AG08395 (cell line): ENCODE data around the gene TAOK3.
A peak's percentile ranks its signal among the peaks of the same experiment; 100 is the strongest.
"Not testable (repeated sequence)": the region's sequence is repeated elsewhere in the genome, so short reads cannot be mapped to it uniquely, and the experiment has no call there.

Experiments used
- DNase-seq: peaks from one replicate; pipeline ENCODE4 v3.0.0; 2012; ENCODE audit warnings: mixed read lengths, low spot score

Gene TAOK3

DNA sequence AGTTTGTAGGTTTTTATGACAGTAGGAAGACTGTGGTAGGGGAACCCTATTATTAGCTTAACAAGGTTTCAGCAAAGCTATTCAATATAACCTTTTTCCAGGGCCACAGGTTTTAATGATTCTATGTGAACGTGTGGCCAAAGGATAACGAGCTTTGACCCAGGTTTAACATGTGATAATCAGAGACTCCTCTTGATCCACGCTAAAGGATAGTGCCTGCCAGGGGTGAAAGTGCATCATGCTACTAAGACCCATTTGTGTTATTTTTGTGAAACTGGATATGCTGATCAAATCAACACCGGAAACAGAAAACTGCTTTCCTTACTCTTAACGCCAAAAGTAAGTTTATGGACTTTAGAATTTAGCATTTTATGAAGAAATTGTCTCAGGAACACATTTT lies 909 bp upstream of the TAOK3 start:
- DNase-seq: no peak

DNA sequence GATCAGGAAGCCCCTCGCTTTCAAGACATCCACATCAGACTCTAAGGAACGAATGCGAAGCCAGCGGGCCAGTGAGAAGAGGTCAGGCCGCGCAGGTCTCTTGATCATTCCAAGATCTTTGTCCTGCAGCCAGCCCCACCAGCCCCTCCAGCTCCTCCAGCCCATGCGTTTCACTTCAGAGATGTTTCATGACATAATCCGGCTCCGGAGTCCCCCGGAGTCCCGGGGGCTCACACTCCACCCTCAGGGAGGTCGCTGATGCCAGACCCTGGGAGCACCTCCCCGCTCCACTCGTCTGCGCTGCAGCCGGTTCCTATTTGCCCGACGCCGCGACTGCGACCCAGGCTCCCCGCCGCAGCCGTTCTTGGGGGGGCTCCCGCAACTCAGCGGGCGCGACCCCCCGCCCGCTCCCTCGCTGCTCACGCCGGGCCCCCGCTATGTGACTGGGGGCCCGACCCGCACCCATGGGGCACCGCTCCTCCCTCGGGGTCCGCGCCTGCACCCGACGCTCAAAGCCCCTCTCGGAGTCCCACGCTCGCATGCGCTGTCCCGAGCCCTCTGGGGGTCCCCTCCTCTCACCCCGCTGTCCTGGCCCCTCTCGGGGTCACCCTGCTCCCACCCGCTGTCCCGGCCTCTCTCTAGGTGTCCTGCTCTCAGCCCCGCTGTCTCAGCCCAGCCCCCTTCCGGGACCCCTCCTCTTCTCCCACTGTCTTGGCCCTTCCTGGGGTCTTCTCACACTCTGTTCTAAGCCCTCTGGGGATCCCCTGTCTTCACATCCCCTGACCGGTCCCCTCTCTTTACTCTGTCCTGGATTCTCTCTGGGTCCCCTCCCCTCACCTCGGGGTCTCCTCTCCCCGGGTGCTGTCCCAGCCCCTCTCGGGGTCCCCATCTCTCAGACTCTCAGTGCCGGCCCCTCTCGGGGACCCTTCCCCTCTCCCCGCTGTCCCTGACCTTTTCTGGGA lies 1.1 kb downstream of the TAOK3 start:
- peak; percentile 24 for DNase-seq

DNA sequence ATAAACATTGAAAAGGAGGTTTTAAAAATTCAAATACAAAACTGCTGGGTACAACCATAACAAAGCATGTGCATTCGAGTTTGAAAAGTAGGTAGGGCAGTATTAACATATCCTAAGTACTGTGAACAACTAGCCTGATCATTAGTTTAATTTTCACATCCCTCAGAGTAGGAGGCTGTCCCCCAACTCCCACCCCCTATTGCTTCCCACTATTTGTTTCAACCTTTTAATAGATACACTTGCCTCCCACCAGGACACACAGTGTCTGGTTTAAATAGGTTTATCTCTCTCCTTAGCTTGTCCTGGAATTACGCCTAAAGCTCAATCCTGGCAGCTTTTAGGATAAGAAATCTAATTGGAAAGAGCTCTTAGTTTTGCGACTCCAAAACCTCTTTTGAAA lies 2.1 kb downstream of the TAOK3 start:
- DNase-seq: no peak

DNA sequence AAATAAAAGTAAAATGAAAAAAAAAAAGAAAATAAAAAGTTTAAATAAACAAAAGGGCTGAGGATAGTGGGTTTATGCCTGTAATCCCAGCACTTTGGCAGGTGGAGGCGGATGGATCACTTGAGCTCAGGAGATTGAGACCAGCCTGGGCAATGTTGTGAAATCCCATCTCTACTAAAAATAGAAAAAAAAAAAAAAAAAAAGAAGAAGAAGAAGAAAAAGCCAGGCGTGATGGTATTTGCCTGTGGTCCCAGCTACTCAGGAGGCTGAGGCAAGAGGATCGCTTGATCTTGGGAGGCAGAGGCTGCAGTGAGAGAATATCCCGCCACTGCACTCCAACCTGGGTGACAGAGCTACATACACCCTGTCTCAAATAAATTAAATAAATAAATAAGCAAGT lies 3.9 kb downstream of the TAOK3 start:
- no peak for DNase-seq

DNA sequence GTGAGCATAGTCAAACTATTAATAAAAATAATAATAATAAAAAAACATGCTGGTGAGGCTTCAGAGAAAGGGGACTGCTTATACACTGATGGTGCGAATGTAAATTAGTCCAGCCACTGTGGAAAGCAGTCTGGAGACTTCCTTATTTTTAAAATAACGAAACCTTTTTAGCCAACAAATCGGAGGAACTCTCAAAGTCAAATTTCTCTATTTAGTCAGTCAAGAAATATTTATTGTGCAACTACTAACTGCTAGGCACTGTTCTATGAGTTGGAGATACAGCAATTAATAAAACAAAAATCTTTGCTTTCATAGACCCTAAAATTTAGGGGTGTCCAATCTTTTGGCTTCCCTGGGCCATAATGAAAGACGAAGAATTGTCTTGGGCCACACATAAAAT lies 10.8 kb downstream of the TAOK3 start:
- no peak for DNase-seq

DNA sequence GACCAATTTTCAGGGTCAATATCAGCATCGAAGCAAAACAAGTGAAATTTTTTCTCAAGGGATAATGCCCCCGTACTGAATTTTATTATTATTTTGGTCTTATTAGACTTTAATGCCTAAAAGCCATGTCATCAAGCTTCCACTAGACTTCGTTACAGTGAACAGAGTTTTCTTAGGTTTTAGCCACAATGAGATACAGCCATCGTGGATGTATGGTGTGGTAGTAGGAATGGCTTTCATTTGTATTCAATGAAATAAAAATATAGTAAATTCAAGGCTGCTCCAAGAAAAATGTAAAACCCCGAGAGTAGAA lies 11.7 kb downstream of the TAOK3 start:
- DNase-seq: no peak

DNA sequence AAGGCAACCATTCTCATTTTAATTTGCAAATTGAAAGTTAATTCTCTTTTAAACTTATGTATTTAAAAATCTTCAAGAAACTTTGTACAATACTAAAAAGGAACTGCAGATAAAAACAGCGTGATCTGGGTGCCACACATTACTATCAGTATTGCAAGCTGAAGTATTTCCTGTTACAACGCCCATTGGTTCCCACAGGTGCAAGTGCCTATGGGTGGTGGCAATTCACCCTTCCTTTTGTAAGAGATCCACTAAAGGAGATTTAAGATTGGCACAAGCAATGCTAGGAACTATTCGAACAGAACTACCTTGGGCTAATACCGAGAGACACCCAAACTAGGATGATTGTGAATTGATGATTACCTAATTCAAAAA lies 13.2 kb downstream of the TAOK3 start:
- no peak for DNase-seq

DNA sequence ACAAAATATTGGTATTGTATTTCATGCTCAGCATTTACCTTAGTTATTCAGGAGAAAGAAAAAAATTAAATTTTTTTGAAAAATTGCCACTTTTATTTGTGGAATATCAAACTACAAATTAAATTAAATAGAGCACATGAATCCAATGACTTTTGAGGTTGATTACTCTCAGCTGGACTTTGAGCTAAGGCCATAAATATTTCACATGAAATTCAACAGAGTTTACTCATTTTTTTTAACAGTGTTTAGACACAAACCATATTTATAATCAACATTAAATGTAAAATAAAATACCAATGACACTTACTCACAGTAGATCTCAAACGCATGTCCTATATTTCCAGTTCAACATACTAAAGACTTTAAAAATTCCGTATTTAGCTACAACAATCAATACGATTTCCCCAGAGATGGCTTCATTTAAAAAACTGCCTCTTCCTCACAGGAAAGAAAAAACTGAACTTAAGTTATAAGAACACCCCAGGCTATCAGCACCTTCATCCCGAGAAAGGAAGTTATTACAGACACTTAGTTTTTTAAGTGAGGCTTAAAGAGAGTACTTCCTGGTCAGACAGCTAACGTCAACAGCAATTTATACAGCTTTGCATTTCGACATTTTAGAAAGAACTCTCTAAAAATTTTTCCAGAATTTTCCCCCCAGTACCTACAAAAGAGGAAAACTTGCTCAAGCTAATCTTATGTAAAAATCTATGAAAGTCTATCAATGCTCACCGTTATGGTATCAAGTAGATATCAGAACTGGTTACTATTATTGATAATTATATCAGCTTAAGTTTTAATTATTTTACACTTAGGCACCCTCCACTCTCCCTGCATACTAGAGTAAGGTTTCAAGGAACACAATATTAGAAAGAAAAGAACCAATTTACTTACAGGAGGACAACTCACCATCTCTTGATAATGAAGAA lies 13.8 kb downstream of the TAOK3 start:
- no peak for DNase-seq

DNA sequence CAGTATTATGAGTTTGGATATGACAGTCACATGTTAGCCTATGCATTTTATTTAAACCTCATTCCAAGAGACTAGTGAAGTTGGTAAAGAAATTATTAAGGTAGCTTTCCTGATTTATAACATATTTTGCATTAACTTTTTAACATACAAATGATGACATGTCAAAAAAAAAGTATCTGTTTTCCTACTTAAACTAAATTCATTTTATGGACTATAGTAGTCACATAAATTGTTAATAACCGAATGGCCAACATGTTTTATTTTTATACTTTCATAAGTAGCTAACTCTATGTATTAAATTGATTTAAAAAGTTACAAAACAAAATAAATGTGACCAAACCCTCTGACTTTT lies 14.7 kb downstream of the TAOK3 start:
- DNase-seq: no peak

DNA sequence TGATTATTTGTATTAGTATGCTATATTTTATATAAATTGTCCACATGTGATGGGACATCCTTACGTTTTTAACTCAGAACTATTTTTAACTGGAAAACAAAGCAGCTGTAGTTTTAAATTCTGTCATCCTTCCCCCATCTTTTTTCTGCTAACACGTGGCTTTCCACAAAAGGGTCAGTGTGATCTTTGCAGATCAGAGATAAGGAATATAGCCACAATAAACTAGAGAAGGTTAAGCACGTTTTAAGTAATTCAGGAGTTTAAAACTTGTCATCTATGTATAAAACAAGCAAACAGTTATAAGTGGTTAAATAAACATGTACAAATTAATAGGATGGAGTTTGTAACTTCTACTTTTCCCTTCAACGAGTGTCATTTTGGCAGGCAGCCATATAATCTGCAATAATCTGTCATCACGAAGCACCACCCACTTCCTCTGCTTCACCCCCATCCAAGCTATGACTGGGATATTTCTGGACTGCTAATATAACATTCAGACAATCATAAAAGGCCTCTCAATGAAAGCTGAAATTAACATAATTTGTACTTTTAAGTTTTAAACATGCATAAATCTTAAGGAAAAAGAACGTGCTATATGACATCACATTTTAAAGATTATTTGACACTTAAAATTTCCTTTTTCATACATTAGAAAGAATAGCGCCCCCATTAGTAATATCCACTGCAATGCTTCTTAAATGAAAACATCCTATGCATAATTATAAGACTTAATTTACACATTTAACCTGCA lies 15.3 kb downstream of the TAOK3 start:
- peak; percentile 29 for DNase-seq

DNA sequence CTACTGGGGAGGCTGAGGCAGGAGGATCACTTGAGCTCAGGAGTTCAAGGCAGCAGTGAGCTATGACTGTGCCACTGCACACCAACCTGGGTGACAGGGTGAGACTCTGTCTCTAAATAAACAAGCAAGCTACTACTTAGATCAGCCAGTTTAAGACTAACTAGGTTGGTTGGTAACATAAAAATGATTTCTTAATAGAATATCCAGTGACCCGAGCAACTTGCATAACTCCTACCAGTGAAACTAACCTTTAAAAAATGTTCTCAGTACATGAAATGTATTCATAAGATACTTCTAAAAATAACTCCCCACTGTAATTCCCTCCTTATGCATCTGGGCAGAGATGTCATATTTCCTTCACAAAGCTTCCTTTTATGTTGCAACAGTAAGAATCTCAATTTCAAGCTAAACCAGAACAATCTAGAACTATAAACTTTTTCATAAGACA lies 15.9 kb downstream of the TAOK3 start:
- peak; percentile 84 for DNase-seq

DNA sequence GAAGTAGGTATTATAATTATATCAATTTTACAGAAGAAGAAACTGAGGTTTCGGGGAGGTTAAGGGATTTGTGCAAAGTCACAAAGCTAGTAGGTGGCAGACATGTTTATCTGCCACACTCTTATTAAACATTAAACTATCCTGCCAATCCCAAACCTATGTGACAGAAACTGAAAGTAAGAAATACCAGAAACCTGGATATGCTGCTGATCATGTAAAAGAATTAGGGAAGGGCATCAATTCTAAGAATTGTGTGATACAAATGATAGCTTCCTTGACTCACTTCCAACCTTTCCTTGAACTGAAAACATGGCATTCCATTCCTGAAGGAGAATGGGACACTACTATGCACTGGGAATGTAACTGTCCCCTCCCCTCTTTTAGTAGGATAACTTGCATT lies 16.9 kb downstream of the TAOK3 start:
- no peak for DNase-seq

DNA sequence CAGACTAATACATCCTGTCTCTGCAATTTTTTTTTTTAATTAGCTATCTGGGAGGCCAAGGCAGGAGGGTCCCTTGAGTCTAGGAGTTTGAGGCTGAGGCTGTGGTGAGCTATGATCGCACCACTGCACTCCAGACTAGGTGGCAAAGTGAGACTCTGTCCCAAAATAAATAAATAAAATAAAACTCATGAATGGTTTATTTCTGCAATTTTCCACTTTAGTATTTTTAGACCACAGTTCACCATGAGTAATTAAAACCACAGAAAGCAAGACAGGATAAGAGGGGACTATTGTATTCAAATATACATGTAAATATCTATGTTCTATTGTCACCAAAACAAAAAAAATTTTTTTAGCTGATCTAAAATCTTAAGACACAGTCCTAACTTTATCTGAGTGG lies 17.8 kb downstream of the TAOK3 start:
- DNase-seq: no peak

DNA sequence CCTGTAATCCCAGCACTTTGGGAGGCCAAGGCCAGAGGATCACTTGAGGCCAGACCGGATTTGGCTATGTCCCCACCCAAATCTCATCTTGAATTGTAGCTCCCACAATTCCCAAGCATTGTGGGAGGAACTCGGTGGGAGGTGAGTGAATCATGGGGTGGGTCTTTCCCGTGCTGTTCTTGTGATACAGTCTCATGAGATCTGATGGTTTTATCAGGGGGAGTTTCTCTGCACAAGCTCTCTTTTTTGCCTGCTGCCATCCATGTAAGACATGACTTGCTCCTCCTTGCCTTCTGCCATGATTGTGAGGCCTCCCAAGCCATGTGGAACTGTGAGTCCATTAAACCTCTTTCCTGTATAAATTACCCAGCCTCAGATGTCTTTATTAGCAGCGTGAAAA lies 18.2 kb downstream of the TAOK3 start:
- not testable (repeated sequence) for DNase-seq

DNA sequence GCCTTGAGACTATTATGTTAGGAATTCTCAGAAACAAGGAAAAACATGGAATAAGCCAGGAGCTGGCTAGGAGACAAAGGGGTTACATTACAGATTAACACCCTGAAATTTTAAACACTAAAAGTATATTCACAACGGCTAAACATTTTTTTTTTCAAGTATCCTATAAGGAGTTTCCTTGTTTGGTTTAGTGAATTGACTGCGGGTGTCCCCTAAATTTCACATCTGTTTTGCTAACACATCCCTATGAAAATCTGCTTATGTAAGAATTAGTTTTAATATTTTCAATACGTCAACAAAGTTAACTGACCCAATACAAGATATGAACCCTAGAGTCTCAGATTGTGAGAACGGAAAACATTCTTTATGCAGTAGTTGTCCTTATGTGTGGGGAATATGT lies 19.0 kb downstream of the TAOK3 start:
- DNase-seq: no peak

DNA sequence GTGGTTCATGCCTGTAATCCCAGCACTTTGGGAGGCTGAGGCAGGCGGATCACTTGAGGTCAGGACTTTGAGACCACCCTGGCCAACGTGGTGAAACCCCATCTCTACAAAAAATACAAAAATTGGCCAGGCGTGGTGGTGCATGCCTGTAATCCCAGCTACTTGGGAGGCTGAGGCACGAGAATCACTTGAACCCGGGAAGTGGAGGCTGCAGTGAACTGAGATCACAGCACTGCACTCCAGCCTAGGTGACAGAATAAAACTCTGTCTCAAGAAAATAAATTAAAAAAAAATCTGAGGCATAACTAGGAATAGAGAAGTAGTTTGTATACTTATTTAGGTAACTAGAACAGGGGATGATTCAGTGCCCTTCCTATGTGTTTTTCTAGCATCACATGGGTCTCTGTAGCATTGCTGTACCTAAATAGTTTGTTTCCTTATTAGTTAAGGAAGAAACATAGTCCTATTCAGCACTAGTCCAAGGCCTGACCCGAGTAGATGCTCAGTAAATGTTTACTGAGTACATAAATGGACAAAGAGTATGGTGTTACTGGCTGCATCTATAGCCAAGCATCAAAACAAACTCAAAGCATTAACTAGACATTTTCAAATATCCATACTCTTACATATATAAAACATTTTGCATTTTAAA lies 21.7 kb downstream of the TAOK3 start:
- no peak for DNase-seq

DNA sequence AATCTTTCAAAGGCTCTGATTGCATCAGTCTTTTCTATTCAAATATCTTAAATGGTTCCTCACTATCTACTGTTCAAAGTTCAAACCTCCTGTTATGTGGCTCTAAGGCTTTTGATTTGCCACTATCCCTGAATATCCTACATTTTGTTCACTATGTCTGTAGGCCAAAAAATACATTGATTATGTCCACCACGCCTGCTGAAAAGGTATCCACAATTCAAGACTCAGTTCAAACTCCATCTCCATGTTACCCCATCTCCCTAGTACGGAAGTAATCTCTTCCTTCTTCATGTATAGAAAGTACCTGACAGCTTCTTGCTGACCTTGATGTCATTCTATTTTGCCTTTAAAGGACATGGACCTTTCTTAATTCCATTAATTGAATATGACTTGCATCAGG lies 24.8 kb downstream of the TAOK3 start:
- DNase-seq: no peak

DNA sequence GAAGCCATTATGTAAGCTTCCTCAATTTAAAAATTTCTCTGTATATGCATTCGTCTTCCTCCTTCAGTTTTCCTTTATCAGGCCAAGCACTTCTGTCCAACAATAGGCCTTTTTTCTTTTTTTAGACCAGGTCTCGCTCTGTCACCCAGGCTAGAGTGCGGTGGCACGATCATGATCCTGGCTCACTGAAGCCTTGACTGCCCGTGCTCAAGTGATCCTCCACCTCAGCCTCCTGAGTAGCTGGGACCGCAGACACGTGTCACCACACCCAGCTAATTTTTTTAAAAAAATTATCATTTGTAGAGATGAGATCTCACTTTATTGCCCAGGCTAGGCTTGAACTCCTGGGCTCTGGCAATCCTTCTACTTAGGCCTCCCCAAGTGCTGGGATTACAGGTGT lies 25.8 kb downstream of the TAOK3 start:
- no peak for DNase-seq

DNA sequence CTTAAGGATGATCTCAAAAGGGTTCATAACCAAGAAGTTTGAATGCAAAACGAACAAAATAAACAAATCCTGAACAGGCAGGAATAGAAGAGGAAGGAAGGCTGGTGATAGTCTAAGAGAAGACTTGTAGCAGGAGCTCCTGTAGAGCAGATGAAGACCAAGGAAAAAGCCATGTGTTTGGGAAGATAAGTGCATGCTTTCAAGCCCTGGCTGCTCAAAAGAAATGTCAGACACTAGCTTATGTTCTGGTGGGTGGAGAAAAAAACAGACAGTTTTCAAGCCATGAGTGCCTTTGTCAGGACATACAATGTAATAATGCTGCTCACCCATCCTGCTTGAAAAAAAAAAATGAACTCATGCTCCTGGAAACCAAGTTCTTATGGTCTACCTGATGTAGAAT lies 27.4 kb downstream of the TAOK3 start:
- DNase-seq: no peak

DNA sequence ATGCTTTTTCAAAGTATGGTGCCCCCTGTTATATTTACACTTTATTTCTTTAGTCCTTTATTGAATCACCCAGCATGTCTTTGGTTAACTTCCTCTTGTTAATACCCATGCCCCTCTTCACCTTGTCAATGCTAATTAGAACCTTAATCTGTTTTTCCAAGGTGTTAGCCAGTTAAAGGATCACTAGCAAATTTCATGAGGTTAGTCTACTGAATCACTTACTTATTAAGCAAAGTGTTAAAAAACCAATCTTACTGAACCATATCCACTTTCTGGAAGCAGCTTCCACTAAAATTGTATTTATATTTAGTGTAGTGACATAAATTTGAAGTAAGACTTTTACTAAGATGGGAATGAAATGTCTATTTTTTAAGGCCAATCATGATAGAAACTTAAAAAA lies 27.9 kb downstream of the TAOK3 start:
- no peak for DNase-seq

DNA sequence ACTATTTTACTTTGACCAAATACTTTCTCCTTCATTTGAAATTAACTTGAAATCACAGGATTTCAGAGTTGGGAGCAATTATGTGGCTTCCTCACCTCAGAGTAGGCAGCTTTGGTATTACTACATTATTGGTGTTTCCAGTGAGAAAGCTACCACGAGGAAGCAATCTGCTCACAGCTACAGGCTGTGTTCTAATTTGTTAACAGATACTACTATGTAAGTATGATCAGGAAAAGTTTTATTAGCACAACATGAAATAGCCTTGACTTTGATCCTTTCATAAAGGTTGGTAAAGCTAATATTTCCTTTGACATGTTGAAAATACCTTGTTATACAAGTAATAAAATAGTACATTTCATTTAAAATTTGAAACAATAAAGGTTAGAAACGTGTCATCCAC lies 30.6 kb downstream of the TAOK3 start:
- DNase-seq: no peak
